COLO829 (cell line): ENCODE results near the gene ZNHIT3.

Source experiments
- DNase-seq: peaks from one replicate; pipeline ENCODE4 v3.0.0; 2012; ENCODE audit warnings: low spot score

Gene ZNHIT3

GRCh38 chr17:36511216-36511615, 24.7 kb downstream of the ZNHIT3 start:
- DNase-seq, result no peak

- no peak for DNase-seq
These were observed 26.2 kb downstream of the ZNHIT3 start for GRCh38 chr17:36512641-36513040.

GRCh38 chr17:36514856-36515255, 28.4 kb downstream of the ZNHIT3 start:
- DNase-seq, result no peak

DNA sequence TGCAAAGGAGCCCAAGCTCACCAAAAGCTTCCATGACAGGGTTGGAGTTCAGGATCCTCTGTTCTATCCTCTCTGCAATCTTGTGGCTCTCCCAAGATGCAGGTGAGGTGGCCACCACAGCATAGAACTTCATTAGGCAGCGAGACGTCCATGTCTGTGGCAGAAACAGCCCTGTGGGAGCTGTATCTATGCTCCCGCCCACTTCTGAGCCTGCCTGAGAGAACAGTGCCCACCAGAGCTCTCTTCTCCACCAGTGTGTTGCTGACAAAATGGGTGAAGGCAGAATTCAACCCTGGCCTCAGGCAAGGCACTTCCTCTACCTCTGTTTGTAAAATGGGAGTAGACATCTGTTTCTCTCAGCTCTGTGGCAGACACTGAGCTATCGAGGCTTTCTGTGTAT, 29.4 kb downstream of the ZNHIT3 start:
- no peak for DNase-seq

- DNase-seq, result no peak
These were observed 36.6 kb downstream of the ZNHIT3 start for GRCh38 chr17:36523113-36523512.

- DNase-seq, result no peak
These were observed 38.0 kb downstream of the ZNHIT3 start for GRCh38 chr17:36524428-36524876.

DNA sequence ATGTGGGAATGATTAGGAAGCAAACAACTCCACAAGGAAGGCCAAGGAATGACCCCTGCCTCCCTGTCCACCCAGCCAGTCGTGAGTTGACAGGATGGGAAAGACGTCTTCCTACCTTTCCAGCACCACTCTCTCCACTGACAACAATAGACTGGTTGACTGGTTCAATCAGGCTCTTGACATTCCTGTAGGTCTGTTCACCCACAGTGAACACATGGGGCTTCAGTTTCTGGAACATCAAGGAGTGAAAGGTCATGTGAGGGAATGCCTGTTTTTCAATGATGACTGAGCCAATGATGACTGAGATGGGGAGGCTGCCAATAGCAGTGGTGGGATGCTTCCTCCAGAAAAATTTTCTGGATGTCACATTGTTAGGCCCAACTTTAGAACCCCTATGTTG, 38.6 kb downstream of the ZNHIT3 start:
- DNase-seq, result no peak

GRCh38 chr17:36525888-36526287, 39.4 kb downstream of the ZNHIT3 start:
- no peak for DNase-seq

DNA sequence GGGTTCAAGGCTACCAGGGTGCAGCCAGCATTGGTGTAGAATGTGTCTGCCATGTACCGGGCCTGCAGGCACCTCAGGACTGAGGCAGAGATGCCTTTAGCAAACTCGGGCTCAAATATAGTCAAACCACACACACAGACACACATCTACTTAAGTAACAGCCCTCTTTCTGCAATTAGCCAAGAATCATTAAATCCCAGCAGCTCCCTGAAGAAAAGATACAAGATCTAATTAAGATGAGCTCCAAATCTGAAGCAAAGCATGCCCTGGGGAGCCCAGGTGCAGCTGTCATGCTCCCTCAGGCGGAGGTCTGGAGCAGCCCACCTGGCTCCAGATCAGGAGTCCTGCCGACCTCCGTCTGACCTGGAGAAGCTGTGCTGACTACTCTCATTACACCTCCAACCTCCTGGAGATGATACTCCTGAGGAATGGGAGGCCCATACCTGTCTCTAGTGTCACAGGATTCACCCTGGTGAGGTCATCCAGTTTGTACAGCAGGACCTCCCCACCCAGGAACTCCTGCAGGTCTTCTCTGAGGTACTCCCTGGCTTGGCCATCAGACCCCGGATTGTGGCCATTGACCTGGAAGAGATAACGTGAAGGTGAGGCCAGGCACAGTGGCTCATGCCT, 41.3 kb downstream of the ZNHIT3 start:
- no peak for DNase-seq

GRCh38 chr17:36529121-36529520, 42.6 kb downstream of the ZNHIT3 start:
- DNase-seq, result no peak

GRCh38 chr17:36532435-36532975, 46.0 kb downstream of the ZNHIT3 start:
- no peak for DNase-seq

GRCh38 chr17:36533935-36534839, 47.7 kb downstream of the ZNHIT3 start:
- DNase-seq, result peak; percentile 42

- DNase-seq, result peak; percentile 80
These were observed 48.6 kb downstream of the ZNHIT3 start, which contains the start of the genes MYO19 and PIGW for GRCh38 chr17:36534840-36535668. Gene MYO19 (minus strand): TSS chr17:36534868. CDS start chr17:36532538, 2,330 bp downstream. Gene PIGW (plus strand): TSS chr17:36534987. CDS start chr17:36537102, 2,115 bp downstream.

DNA sequence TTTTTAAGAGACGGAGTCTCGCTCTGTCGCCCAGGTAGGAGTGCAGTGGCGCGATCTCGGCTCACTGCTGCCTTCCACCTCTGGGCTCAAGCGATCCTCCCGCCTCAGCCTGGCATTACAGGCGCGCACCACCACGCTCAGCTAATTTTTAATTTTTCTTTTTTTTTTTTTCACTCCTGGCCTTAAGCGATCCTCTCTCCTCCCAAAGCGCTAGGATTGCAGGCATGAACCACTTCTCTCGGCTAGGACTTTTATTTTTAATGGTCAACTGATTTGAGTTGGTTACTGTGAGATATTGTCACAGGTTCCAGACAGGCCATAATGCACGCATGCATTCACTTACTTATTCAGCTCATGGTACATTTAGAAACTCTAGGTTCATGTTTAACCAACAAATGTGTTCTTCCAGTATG, 49.2 kb downstream of the ZNHIT3 start:
- DNase-seq, result no peak

DNA sequence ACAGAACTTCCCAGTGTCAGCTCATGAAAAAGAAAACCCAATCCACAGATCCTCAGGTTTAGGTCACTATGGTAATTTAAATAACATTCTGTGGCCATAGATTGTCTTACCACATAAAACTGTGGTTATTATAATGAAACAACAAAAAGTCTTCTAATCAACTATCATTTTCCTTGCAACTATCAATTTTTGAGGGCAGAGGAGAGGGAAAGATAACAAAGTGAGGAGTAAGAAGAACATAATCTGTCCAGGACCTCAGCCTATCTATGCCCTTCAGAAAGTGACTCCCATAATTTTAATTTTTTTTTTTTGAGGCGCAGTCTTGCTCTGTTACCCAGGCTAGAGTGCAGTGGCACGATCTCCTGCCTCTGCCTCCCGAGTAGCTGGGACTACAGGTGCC, 54.2 kb downstream of the ZNHIT3 start:
- DNase-seq, result no peak

DNA sequence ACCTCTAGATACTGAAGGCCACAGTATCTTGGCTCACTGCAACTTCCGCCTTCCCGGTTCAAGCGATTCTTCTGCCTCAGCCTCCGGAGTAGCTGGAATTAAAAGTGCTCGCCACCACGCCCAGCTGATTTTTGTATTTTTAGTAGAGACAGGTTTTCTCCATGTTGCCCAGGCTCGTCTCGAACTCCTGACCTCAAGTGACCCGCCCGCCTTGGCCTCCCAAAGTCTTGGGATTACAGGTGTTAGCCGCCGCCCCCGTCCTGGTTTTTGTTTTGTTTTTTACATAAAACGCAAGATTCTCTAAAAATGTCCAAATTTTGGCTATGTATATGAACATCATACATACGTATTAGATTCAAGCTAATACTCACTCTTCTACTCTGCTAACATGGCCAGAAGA, 56.3 kb downstream of the ZNHIT3 start:
- no peak for DNase-seq

DNA sequence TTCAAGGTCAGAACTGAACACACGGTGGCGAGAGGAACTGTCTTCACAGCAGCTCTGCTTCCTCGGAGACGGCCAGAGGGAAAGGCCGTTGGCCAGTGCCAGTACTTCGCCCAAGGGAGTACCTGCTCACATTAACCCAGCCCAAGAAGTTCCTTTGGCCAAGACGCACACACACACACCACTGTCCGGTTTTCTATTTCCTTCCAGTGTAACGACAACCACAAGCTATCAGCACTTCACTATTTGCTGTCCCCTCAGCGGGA, 57.5 kb downstream of the ZNHIT3 start:
- peak; percentile 24 for DNase-seq

GRCh38 chr17:36544307-36545076, 58.0 kb downstream of the ZNHIT3 start, which contains the start of gene GGNBP2:
Gene GGNBP2 (plus strand): TSS chr17:36544919. CDS start chr17:36545725, 806 bp downstream.
- DNase-seq, result peak; percentile 86

- no peak for DNase-seq
These were observed 58.6 kb downstream of the ZNHIT3 start for GRCh38 chr17:36545077-36545464.
